ENCODE results near the gene CXCL1. TPM values are rescaled to one million over a fixed set of nuclear protein-coding genes. Genes with fewer than 3 reads are reported as not detected.

The CXCL1 gene
- total RNA-seq = 51.0 and 69.6 TPM in 2 replicates

DNA sequence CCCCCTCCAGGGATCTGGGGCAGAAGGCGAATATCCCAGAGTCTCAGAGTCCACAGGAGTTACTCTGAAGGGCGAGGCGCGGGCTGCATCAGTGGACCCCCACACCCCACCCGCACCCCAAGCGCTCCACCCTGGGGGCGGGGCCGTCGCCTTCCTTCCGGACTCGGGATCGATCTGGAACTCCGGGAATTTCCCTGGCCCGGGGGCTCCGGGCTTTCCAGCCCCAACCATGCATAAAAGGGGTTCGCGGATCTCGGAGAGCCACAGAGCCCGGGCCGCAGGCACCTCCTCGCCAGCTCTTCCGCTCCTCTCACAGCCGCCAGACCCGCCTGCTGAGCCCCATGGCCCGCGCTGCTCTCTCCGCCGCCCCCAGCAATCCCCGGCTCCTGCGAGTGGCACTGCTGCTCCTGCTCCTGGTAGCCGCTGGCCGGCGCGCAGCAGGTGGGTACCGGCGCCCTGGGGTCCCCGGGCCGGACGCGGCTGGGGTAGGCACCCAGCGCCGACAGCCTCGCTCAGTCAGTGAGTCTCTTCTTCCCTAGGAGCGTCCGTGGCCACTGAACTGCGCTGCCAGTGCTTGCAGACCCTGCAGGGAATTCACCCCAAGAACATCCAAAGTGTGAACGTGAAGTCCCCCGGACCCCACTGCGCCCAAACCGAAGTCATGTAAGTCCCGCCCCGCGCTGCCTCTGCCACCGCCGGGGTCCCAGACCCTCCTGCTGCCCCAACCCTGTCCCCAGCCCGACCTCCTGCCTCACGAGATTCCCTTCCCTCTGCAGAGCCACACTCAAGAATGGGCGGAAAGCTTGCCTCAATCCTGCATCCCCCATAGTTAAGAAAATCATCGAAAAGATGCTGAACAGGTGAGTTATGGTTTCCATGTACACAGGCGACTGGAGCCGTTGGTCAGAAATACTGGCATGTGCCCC lies at the start of gene CXCL1:
CXCL1 (plus strand) TSS at position 264 of the 926 bp plus-strand sequence; CDS start at position 342, 78 bp downstream.

DNA sequence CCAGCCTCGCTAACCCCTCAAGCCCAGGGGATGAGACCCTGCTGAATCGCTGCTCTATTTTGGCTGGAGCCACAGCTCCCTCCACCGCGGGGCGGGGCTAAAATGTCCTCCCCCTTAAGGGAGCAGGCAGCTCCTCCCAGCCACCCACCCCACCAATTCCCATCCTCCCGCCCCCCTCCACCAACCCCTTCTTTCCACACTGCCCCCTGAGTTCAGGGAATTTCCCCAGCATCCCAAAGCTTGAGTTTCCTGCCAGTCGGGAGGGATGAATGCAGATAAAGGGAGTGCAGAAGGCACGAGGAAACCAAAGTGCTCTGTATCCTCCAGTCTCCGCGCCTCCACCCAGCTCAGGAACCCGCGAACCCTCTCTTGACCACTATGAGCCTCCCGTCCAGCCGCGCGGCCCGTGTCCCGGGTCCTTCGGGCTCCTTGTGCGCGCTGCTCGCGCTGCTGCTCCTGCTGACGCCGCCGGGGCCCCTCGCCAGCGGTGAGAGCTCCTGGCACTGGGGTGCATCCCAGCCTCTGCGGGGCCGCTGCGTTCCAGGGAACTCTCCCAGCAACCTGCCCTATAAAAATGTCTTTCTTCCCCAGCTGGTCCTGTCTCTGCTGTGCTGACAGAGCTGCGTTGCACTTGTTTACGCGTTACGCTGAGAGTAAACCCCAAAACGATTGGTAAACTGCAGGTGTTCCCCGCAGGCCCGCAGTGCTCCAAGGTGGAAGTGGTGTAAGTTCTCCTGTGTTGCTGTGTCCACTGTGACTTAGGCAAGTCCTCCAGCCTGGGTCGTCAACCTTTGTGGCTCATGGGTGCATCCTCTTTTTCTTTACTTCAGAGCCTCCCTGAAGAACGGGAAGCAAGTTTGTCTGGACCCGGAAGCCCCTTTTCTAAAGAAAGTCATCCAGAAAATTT lies 32.6 kb upstream of the CXCL1 start, which contains the start of gene CXCL6:
CXCL6 (plus strand) TSS at position 306 of the 907 bp plus-strand sequence; CDS start at position 379, 73 bp downstream.

DNA sequence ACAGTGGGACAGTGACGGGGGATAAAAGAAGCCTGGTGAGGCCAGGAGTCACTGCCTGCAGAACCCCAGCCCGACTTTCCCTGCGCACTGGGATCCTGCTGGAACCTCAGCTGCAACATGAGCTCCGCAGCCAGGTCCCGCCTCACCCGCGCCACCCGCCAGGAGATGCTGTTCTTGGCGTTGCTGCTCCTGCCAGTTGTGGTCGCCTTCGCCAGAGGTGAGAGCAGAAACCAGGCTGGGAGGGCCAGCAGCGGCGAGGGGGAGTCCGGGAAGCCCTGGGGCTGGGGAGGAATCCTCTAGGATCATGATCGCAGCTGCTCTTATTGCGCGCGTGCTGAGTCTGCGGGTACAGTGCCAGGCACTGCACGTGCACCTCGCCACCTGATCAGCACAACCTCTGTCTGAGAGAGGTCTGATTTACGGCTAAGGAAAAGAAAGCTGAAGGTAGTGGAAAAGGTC lies 15.9 kb upstream of the CXCL1 start, which contains the start of gene PF4V1:
PF4V1 (plus strand) TSS at position 51 of the 459 bp plus-strand sequence; CDS start at position 118, 67 bp downstream.

Other genes starting within 250 kb of the CXCL1 start
- not detected in 2 replicates for gene RASSF6, start 249.0 kb upstream of the CXCL1 start, total RNA-seq
- gene CXCL8, start 128.8 kb upstream of the CXCL1 start, total RNA-seq = 63.4 and 175 TPM in 2 replicates
- 0.10 and 0.33 TPM in 2 replicates for gene CXCL6, start 32.7 kb upstream of the CXCL1 start, total RNA-seq
- not detected in 2 replicates for gene PF4V1, start 16.1 kb upstream of the CXCL1 start, total RNA-seq
- 0.65 TPM in 1 of 2 replicates, not detected in the other for gene PF4, start 112.6 kb downstream of the CXCL1 start, total RNA-seq
- gene PPBP, start 118.8 kb downstream of the CXCL1 start, total RNA-seq = not detected in 2 replicates
- gene CXCL5, start 129.3 kb downstream of the CXCL1 start, total RNA-seq = 0.33 and 0.96 TPM in 2 replicates
- 0.33 and 0.57 TPM in 2 replicates for gene CXCL3, start 169.3 kb downstream of the CXCL1 start, total RNA-seq
- gene CXCL2, start 229.8 kb downstream of the CXCL1 start, total RNA-seq = 4.9 and 7.5 TPM in 2 replicates

Measured in vein endothelial cell (primary cell).